Osteocyte (in vitro differentiated cells): ENCODE results near the gene AWAT2. TPM values are rescaled to one million over a fixed set of nuclear protein-coding genes. Genes with fewer than 3 reads are reported as not detected.

ENCODE experiments used
- DNase-seq: peaks from one replicate; pipeline ENCODE4 v3.0.0; 2021; ENCODE audit warnings: mixed read lengths; ENCODE audit not compliant: unreplicated experiment; ENCODE audit errors: extremely low spot score
- H3K27ac Mint-ChIP-seq: one replicate; pipeline ENCODE4 v1.8.0; 2021; ENCODE audit warnings: mild to moderate bottlenecking, mixed read lengths; ENCODE audit not compliant: unreplicated experiment
- H3K27me3 Mint-ChIP-seq: one replicate; pipeline ENCODE4 v1.8.0; 2021; ENCODE audit warnings: mixed read lengths; ENCODE audit not compliant: unreplicated experiment
- H3K36me3 Mint-ChIP-seq: one replicate; pipeline ENCODE4 v1.8.0; 2021; ENCODE audit warnings: mixed read lengths; ENCODE audit not compliant: unreplicated experiment
- H3K4me1 Mint-ChIP-seq: one replicate; pipeline ENCODE4 v1.8.0; 2021; ENCODE audit warnings: mixed read lengths; ENCODE audit not compliant: unreplicated experiment
- H3K4me3 Mint-ChIP-seq: one replicate; pipeline ENCODE4 v1.8.0; 2021; ENCODE audit warnings: mild to moderate bottlenecking, moderate library complexity, mixed read lengths; ENCODE audit not compliant: unreplicated experiment
- H3K9me3 Mint-ChIP-seq: one replicate; pipeline ENCODE4 v1.8.0; 2021; ENCODE audit warnings: mixed read lengths; ENCODE audit not compliant: unreplicated experiment
- total RNA-seq: library from RNA; stranded (reverse); gene quantifications from 2 replicates; pipeline ENCODE4 v1.2.1, GENCODE V29; 2021
- TF ChIP-seq, protein P1 (sequence below): fragments of 200-600 bp; sonication (generic); IDR thresholded peaks from 2 replicates; pipeline ENCODE4 v1.5.0; 2021; ENCODE audit warnings: antibody characterized with exemption, mild to moderate bottlenecking, moderate library complexity

The AWAT2 gene
- total RNA-seq, 1 donor from 2014 or later: not detected

DNA sequence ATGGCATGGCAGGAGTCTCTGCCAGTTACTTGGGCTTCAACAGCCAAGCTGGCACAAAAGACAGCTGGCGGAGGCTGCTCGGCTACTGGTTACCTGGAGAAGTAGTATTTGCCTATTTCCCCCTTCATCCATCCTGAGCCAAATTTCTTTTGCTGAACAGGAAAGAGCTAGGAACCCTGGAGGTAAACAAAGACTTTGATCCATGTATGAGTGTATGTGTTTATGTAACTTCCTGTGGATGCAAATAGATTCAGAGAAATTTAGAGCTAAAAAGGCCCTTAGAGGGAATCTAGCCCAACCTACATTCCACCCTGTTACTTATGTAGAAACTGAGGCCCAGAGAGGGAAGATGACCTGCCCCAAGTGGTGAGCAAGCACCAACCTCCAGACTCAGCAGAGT lies 11.2 kb downstream of the AWAT2 start:
- Mint-ChIP-seq H3K27ac (no peak overlapping the region), H3K36me3 (no peaks in the 10 kb centered on the region), H3K9me3 (no peaks in the 10 kb centered on the region), H3K4me1 (no peaks in the 10 kb centered on the region), H3K4me3 (no peak overlapping the region), H3K27me3 (no peaks in the 10 kb centered on the region)
- DNase-seq: no peak
- TF ChIP-seq, protein P1, sequence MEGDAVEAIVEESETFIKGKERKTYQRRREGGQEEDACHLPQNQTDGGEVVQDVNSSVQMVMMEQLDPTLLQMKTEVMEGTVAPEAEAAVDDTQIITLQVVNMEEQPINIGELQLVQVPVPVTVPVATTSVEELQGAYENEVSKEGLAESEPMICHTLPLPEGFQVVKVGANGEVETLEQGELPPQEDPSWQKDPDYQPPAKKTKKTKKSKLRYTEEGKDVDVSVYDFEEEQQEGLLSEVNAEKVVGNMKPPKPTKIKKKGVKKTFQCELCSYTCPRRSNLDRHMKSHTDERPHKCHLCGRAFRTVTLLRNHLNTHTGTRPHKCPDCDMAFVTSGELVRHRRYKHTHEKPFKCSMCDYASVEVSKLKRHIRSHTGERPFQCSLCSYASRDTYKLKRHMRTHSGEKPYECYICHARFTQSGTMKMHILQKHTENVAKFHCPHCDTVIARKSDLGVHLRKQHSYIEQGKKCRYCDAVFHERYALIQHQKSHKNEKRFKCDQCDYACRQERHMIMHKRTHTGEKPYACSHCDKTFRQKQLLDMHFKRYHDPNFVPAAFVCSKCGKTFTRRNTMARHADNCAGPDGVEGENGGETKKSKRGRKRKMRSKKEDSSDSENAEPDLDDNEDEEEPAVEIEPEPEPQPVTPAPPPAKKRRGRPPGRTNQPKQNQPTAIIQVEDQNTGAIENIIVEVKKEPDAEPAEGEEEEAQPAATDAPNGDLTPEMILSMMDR: no peak

DNA sequence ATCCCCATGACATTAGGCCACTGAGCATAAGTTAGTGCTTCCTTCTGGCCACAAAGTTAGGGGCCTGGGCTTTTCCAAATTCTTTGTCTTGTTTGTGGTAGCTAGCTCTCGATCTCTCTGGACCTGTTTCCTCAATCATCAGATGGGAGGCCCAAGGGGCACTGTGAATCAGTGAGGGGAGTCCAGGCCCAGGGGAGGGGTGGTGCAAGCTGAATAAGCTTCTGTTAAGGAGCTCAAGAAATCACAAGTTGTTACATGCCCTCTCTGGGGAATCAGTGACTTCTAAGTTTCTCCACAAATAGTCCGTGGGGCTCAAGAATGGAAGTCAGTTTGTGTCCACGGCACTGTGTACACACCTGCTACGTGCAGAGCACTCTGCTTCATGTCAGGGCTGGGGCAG lies 15.1 kb downstream of the AWAT2 start:
- Mint-ChIP-seq H3K27me3 (no peaks in the 10 kb centered on the region), H3K27ac (no peak overlapping the region), H3K4me1 (no peaks in the 10 kb centered on the region), H3K9me3 (no peaks in the 10 kb centered on the region), H3K4me3 (no peak overlapping the region), H3K36me3 (no peaks in the 10 kb centered on the region)
- TF ChIP-seq, protein P1: no peak
- no peak for DNase-seq

DNA sequence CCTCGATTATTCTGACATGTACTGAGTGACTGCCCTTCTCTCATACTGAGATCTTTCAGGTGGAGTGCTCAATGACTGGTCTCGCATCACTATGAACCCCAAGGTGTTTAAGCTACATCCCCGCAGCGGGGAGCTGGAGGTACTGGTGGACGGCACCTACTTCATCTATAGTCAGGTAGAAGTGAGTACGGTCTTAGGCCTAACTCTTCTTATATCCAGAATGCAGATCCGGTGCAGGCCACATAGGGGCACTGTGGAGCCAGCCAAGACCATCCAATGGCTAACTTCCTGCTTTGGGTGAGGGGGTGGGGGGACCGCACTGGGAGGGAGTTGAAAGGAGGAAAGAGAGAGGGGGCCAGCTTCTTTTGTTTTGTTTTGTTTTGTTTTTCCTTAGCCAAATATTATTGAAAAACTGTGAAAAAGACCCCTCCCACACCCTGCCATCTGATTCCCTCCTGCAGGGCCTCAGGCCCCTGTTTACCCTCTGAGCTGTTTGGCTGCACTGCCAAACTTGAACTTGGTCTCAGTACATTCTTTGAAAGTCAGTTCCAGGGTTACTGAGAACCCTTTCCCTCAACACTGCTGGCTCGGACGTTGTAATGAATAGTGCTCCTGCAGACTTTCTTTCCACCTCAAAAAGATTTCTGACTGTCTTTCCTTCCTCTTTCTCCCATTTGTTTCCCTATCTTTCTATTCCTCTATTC lies 16.2 kb downstream of the AWAT2 start:
- no peak for DNase-seq
- Mint-ChIP-seq H3K9me3 (no peaks in the 10 kb centered on the region), H3K4me3 (no peak overlapping the region), H3K27me3 (no peaks in the 10 kb centered on the region), H3K4me1 (no peaks in the 10 kb centered on the region), H3K36me3 (no peaks in the 10 kb centered on the region), H3K27ac (no peak overlapping the region)
- TF ChIP-seq, protein P1: peak; percentile 56

DNA sequence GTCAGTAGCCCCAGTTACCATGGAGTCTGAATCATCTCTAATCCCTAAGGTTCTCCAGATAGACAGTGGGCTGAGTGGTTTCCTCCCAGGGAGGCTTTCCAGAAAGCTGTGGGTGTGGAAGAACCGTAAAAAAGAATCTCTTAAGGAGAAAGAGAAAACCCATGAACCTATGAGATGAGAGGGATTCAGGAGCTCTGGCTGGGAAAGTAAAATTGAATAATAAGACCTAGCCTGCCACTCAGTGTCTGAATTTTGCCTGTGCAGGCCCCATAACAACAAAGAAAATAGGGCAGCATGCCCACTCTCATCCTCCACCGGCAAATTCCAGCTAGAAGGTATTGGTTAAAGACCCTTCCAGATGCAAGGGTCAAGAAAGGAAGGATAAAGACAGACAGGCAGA lies 16.9 kb downstream of the AWAT2 start:
- TF ChIP-seq, protein P1: no peak
- Mint-ChIP-seq H3K4me3 (no peak overlapping the region), H3K36me3 (no peaks in the 10 kb centered on the region)

DNA sequence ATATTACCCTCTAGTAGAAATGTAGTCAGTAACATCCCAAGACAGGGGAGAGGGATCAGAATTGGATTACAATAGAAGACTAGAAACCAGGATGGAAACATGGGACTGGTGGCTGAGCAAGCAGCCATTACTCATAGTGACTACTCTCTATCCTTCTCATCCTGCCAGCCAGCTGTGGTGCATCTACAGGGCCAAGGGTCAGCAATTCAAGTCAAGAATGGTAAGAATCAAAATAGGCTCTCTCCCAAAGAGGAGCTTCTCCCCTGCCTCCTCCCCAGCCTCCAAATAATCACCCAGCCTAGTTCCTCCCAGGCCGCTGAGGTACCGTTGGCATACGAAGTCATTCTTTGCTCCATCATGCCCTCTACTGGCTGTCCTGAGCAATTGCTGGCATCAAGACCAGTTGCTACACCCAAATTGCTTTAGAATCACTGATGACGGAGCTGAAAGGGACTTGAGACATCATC lies 19.4 kb downstream of the AWAT2 start:
- no peaks in the 10 kb centered on the region for H3K27me3 Mint-ChIP-seq

More for the DNA sequence above, 16.9 kb downstream of the AWAT2 start:
- H3K27ac Mint-ChIP-seq: no peak overlapping the region
- H3K4me1 Mint-ChIP-seq: no peaks in the 10 kb centered on the region
- no peaks in the 10 kb centered on the region for H3K27me3 Mint-ChIP-seq
- no peaks in the 10 kb centered on the region for H3K9me3 Mint-ChIP-seq
- DNase-seq: no peak

More for the DNA sequence above, 19.4 kb downstream of the AWAT2 start:
- TF ChIP-seq, protein P1: peak; percentile 59
- Mint-ChIP-seq H3K9me3 (no peaks in the 10 kb centered on the region), H3K4me1 (no peaks in the 10 kb centered on the region), H3K36me3 (no peaks in the 10 kb centered on the region), H3K27ac (no peak overlapping the region), H3K4me3 (no peak overlapping the region)
- DNase-seq: no peak
